GM03348 (cell line): ENCODE data around the gene TBC1D22A.
A peak's percentile ranks its signal among the peaks of the same experiment; 100 is the strongest.

Experiments used
- DNase-seq: peaks from one replicate; pipeline ENCODE4 v3.0.0; 2012; ENCODE audit warnings: low spot score

The TBC1D22A gene

GRCh38 chr22:46887978-46888377 is 125.5 kb downstream of the TBC1D22A start:
- no peak for DNase-seq

GRCh38 chr22:46890819-46891218 is 128.4 kb downstream of the TBC1D22A start:
- DNase-seq: no peak

GRCh38 chr22:46891382-46891951 is 129.0 kb downstream of the TBC1D22A start:
- DNase-seq: no peak

DNA sequence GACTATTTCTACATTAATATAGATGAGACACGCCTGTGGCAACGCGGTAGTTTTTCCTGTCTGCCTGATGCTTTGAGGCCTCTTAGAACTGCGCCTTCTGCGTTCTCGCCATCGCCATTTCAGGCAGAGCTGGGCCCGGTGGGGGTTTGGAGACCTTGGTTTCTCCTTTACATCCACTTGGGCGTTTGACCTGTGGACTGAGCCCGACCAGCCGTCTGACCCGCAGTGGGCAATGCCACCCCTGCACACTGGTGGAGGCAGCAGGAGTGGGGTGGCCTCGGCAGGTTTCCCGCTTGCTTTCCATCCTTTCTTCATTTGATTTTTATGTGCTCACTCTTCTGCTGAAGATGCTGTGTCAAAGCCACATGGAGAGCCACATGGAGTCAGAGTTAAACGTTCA is 130.4 kb downstream of the TBC1D22A start:
- DNase-seq: no peak

DNA sequence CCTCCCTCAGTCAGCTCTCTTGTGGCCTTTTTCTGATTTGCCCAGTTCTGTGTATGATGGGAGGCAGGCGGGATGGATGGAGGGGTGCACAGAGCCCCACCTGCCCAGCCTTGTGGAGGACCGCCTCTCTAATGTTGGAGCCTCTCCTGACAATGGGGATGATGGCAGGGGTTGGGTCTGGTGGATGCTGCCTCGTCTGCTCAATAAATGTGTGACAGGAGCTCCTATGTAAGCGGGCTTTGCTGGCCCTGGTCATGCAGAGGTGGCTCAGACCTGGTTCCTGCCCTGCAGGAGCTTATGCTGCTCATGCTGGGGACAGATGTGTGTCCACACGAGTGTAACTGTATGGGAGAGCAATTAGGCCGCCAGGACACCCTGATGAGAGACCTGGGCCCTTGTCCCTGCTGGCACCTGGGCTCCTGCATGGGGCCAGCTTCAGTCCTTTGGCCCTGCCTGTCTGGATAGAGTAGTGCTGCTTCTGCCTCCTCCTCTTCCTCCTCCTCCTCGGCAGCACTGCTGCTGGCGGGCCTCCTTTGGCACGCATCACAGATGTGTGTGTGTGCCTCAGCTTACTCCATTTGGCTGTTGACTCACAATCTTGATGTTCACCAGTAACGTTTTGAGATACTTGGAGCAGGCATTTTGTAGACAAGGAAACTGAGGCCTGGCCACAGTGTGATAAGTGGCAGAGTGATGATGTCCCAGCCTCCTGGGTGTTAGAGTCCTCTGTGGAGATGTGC is 131.0 kb downstream of the TBC1D22A start:
- DNase-seq: no peak

- DNase-seq: peak; percentile 30
Measured at GRCh38 chr22:46894081-46894671, 131.7 kb downstream of the TBC1D22A start.

- DNase-seq: no peak
Measured at GRCh38 chr22:46894851-46895640, 132.6 kb downstream of the TBC1D22A start.

GRCh38 chr22:46895753-46896152 is 133.3 kb downstream of the TBC1D22A start:
- no peak for DNase-seq

DNA sequence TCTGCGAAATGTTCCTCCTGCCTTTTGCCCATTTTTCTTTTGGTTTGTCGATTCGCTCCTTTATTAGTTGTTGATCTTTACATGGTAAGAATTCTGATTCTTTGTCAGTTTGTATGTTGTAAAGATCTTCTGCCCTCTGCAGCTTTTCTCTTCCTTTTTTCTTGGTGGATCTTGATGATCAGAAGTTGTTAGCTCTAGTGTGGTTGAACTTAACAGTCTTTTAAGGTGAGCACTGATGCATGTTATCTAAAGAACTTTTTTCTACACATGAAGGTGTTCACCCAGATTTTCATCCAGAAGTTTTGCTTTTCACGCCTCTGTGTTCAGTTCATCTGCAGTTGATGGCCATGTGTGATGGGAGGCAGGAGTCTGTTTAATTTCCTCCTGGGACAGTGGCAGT is 133.7 kb downstream of the TBC1D22A start:
- DNase-seq: no peak

GRCh38 chr22:46896568-46897245 is 134.3 kb downstream of the TBC1D22A start:
- DNase-seq: no peak

DNA sequence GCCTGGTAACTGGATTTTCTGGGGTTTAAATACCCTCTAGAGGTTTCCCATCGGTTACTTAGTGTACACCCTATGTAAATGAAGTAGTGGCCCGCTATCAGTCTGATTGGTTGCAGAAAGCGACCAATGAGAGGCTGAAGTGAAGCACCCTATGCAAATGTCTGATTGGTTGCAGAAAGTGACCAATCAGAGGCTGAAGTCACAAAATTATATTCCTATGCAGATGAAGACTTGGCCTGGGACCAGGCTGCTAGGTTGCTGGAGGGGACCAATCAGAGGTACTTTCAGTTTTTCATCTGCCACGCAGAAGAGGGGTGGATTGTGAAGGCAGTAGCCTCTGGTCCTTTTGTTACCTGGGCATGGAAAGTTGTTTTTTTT is 134.8 kb downstream of the TBC1D22A start:
- DNase-seq: no peak

DNA sequence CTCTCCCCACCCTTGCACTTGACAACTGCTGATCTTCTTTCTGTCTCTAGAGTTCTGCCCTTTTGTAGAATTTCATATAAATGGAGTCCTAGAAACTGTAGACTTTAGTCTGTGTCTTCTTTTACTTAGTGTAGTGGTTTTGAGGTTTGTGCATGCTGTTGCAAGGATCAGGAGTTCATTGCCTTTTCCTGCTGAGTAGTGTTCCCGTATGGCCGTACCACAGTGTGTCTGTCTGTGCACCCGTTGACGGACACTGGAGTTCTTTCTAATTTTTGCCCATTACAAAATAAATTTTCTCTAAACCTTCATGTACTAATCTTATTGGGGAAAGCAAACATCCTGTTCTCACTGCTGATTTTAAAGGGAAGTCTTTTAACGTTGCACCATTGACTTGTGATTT is 138.1 kb downstream of the TBC1D22A start:
- DNase-seq: no peak

GRCh38 chr22:46902436-46902835 is 140.0 kb downstream of the TBC1D22A start:
- no peak for DNase-seq

- no peak for DNase-seq
Measured at GRCh38 chr22:46902998-46903916, 140.8 kb downstream of the TBC1D22A start.

DNA sequence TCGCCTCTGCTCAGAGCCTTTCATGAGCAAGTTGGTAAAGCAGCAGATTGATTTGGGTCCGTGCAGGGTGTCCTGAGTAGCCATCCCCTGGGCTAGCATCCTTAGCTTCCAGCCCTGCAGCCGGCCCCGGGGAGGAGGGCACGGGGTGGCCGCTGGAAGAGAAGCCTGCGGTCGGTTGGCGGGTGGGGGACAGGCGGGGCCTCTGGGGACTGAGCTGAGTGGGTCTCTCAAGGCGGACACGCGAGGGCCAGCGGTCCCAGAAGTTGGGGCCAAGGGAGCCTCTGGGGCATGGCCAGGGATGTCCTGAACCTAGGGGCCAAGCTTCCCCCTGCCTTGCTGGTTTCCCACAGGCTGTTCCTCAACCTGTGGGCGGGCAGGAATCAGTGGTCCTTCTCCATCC is 143.0 kb downstream of the TBC1D22A start:
- no peak for DNase-seq

DNA sequence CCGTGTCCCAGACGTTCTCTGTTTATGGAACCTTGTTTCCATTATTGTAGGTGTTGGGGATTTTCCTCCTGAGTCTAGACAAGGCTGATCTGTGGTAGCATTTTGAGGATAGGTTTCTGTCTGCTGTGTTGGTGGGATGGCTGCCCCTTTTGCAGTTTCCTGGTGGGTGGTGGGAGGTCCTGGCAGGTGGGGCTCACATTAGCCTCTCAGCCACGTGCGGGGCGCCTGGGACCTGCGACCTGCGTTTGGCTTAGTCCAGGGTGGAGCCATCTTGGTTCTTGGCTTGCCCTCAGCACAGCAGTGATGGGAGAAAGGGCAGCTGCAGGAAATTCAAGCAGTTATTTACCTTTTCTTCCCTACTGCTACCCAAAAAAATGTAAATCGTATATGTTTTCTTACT is 143.4 kb downstream of the TBC1D22A start:
- no peak for DNase-seq

GRCh38 chr22:46906326-46907045 is 144.0 kb downstream of the TBC1D22A start:
- no peak for DNase-seq

DNA sequence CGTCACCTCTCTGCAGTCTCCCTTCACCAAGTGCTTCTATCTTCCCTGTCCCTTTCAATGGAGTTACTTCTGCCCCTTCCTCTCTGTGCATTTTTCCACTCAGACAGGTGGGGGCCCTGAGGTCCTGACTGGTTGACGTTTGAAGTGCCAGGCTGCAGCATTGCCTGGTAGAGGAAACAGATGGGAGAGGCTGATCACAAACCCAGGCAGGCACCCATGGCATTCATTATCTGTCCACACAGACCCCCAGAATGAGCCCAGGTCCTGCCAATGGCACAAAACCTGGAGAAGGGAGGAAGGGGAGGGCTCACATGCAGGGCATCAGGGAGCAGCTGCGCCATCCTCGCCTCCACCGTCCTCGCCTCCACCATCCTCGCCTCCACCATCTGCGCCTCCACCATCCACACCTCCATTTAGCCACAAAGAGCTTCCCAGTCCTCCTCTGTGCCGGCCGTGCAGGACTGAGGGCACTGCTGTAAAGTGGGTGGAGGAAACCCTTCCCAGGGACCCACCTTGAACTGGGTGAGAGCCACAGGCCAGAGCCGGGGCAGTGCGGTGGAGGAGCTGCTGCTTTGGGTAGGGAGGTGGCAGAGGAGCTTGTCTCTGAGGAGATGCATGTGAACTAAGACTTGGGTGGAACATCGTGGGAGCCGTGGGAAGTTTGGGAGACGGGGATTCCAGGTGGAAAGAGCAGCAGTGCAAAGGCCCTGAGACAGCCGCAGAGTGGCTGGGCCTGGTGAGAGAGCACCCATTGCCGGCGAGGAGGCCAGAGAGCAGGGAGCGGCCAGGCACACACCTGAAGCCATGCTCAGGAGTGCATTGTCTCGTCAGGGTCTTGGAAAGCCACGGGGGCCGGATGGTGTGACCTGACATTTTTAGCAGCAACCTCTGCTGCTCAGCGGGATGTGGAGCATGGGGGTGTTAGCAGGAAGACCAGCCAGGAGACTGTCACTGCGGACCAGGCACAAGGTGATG is 145.1 kb downstream of the TBC1D22A start:
- DNase-seq: no peak

DNA sequence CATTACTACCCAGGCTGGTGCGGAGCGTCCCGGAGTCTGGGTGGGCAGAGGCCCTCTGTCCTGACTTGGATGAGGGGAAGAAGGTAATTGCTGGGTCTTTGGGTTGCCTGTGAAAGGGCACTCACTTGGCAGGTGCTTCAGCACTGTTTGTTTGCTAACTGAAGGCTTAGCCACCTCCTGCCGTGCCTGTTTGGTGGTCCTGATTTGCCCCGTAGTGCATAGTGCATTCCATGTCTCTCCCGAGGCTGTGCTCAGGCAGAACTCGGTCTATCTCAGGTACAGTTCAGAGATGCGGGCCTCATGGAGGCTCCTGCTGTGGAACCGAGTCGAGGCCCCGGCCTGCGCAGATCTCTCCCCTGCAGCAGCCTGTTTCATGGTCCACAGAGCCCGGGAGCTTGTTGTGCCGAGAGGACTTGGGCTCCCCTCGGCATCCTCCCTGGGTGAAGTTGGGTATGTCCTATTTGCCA is 146.2 kb downstream of the TBC1D22A start:
- DNase-seq: no peak
